Lower lobe of right lung (tissue), 2 donors: ENCODE data around the gene KCNG2. TPM values are rescaled to one million over a fixed set of nuclear protein-coding genes. Genes with fewer than 3 reads are reported as not detected.

Experiments used
- ATAC-seq, 2 donors: fragments of 200-7000 bp; cut with Tn5 transposase; one replicate each; pipeline ENCODE4 v1.9.1; 2020 to 2022; ENCODE audit warnings: mild to moderate bottlenecking in 2 of 2, moderate library complexity in 2 of 2
- DNase-seq: peaks from one replicate; pipeline ENCODE4 v3.0.0-alpha.2; 2020
- H3K27ac ChIP-seq: fragments of 200-600 bp; one replicate; pipeline ENCODE4 v1.8.0; 2022
- H3K27me3 ChIP-seq: fragments of 200-600 bp; one replicate; pipeline ENCODE4 v1.8.0; 2022; ENCODE audit warnings: low read depth
- H3K36me3 ChIP-seq: fragments of 200-600 bp; one replicate; pipeline ENCODE4 v1.8.0; 2022; ENCODE audit warnings: mild to moderate bottlenecking
- H3K4me1 ChIP-seq: fragments of 200-600 bp; one replicate; pipeline ENCODE4 v1.8.0; 2022
- H3K4me3 ChIP-seq: fragments of 200-600 bp; one replicate; pipeline ENCODE4 v1.8.0; 2022; ENCODE audit warnings: mild to moderate bottlenecking
- H3K9me3 ChIP-seq: fragments of 200-600 bp; one replicate; pipeline ENCODE4 v1.8.0; 2022
- CTCF ChIP-seq: fragments of 200-600 bp; IDR thresholded peaks from one replicate; pipeline ENCODE4 v1.8.0; 2022; ENCODE audit warnings: antibody characterized with exemption, mild to moderate bottlenecking
- intact Hi-C: fragments of 100-400 bp; cut with DNase I; formaldehyde crosslinking; loops from one replicate; pipeline ENCODE4 v1.11.0; 2022
- total RNA-seq: library from RNA; stranded (reverse); fragmentation: NEBNext Ultra II Directional; extraction: Animal tissue kit (Norgen Biotek cat#: 25700); gene quantifications from one replicate; pipeline ENCODE4 v1.2.1, GENCODE V29; 2021
- donor health status: DM: no; HTN: yes; CAD: no; lungs with severe emphysema.

KCNG2 gene
- total RNA-seq, 1 donor from 2014 or later, result 0.50 TPM

GRCh38 chr18:79818036-79818435 is 20.3 kb downstream of the KCNG2 start:
- no peak for TF ChIP-seq CTCF
- intact Hi-C loops, result no loop called here
- H3K36me3 ChIP-seq, result no peaks in the 10 kb centered on the region
- H3K4me3 ChIP-seq, result no peak overlapping the region
- H3K27me3 ChIP-seq, result no peaks in the 10 kb centered on the region
- no peak overlapping the region for H3K27ac ChIP-seq
- no peak for ATAC-seq
- peaks cover 10% of the 10 kb centered on the region for H3K4me1 ChIP-seq
- DNase-seq, result no peak
- no peaks in the 10 kb centered on the region for H3K9me3 ChIP-seq

DNA sequence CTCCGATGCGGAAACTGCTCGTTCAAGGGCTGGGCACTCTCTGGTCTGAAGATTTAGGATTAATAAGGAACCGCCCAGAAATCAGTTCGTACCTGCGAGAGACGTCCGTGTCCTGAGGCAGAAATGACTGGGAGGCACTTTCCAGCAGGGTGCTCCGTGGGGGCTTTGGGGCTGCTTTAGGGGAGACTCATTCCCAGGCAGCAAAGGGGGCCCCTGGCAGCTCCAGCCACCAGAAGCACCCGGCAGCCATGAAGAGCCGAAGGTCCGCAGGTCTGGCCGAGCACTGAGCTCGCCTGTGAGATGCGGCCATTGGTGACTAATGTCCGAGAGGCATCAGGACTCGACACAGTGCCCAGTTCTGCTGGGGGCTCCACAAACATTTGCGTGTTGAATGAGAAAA is 20.9 kb downstream of the KCNG2 start:
- Histone ChIP-seq H3K9me3 (no peaks in the 10 kb centered on the region), H3K4me3 (no peak overlapping the region), H3K36me3 (no peaks in the 10 kb centered on the region), H3K4me1 (peaks cover 10% of the 10 kb centered on the region), H3K27ac (no peak overlapping the region), H3K27me3 (no peaks in the 10 kb centered on the region)
- no peak for TF ChIP-seq CTCF
- intact Hi-C loops, result no loop called here
- ATAC-seq (no peak), DNase-seq (no peak)

- peaks cover 10% of the 10 kb centered on the region for H3K4me1 ChIP-seq
- H3K27me3 ChIP-seq, result no peaks in the 10 kb centered on the region
- H3K4me3 ChIP-seq, result no peak overlapping the region
- peak in 1 of 2 donors; percentile 6 for ATAC-seq
- no peak for DNase-seq
- no peaks in the 10 kb centered on the region for H3K36me3 ChIP-seq
- no peak overlapping the region for H3K27ac ChIP-seq
- intact Hi-C loops, result no loop called here
- no peaks in the 10 kb centered on the region for H3K9me3 ChIP-seq
- TF ChIP-seq CTCF, result no peak
These were observed 21.6 kb downstream of the KCNG2 start for GRCh38 chr18:79819064-79819967.

GRCh38 chr18:79819968-79820351 is 22.2 kb downstream of the KCNG2 start:
- TF ChIP-seq CTCF, result no peak
- Histone ChIP-seq H3K4me3 (no peak overlapping the region), H3K27ac (no peak overlapping the region), H3K4me1 (peaks cover 10% of the 10 kb centered on the region), H3K9me3 (no peaks in the 10 kb centered on the region), H3K27me3 (no peaks in the 10 kb centered on the region), H3K36me3 (no peaks in the 10 kb centered on the region)
- ATAC-seq, result peak; percentile 61 to 75
- DNase-seq, result no peak
- intact Hi-C loops, result no loop called here

GRCh38 chr18:79823120-79823519 is 25.4 kb downstream of the KCNG2 start:
- Histone ChIP-seq H3K27ac (no peak overlapping the region), H3K4me1 (peaks cover 10% of the 10 kb centered on the region), H3K9me3 (no peaks in the 10 kb centered on the region), H3K27me3 (no peaks in the 10 kb centered on the region), H3K36me3 (no peaks in the 10 kb centered on the region), H3K4me3 (no peak overlapping the region)
- ATAC-seq, result peak in 1 of 2 donors; percentile 5
- no peak for TF ChIP-seq CTCF
- intact Hi-C loops, result no loop called here
- no peak for DNase-seq
